WTC11 (cell line): Measurements from ENCODE around the gene DNM3. TPM values are rescaled to one million over a fixed set of nuclear protein-coding genes. Genes with fewer than 3 reads are reported as not detected.

Experiments
- ATAC-seq: fragments of 200-7000 bp; cut with Tn5 transposase; 2 replicates; pipeline ENCODE4 v1.10.0; 2021; ENCODE audit warnings: mild to moderate bottlenecking, moderate library complexity
- CTCF ChIA-PET: fragments of 300-600 bp; sonication (Branson Sonifier 250); formaldehyde crosslinking; loops from one replicate; lab custom pipeline; 2021; ENCODE audit warnings: antibody characterized with exemption; lab: Charles Lee
- POLR2A ChIA-PET: fragments of 350-600 bp; sonication (Branson Sonifier 250); formaldehyde crosslinking; loops from one replicate; lab custom pipeline; 2021; ENCODE audit warnings: antibody characterized with exemption; lab: Charles Lee
- DNase-seq: peaks from one replicate; pipeline ENCODE4 v3.0.0; 2021; ENCODE audit warnings: low spot score
- H3K27ac Mint-ChIP-seq: 2 replicates; pipeline ENCODE4 v1.8.0; 2021; ENCODE audit warnings: mixed read lengths
- H3K27me3 Mint-ChIP-seq: 2 replicates; pipeline ENCODE4 v1.8.0; 2021; ENCODE audit warnings: low read depth, mild to moderate bottlenecking, moderate library complexity, mixed read lengths
- H3K36me3 Mint-ChIP-seq: 2 replicates; pipeline ENCODE4 v1.8.0; 2021; ENCODE audit warnings: mixed read lengths
- H3K4me1 Mint-ChIP-seq: 2 replicates; pipeline ENCODE4 v1.8.0; 2022; ENCODE audit warnings: mixed read lengths
- H3K4me3 Mint-ChIP-seq: 2 replicates; pipeline ENCODE4 v1.8.0; 2021; ENCODE audit warnings: mild to moderate bottlenecking, moderate library complexity, mixed read lengths
- H3K9me3 Mint-ChIP-seq: 2 replicates; pipeline ENCODE4 v1.8.0; 2021; ENCODE audit warnings: mixed read lengths
- CBFB ChIP-seq: sonication (generic); formaldehyde crosslinking; IDR thresholded peaks from 2 replicates; pipeline ENCODE4 v1.8.1; 2022; ENCODE audit warnings: mild to moderate bottlenecking, low read depth, missing genetic modification reagents
- CTCF ChIP-seq: fragments of 200-600 bp; IDR thresholded peaks from 2 replicates; pipeline ENCODE4 v1.8.0; 2022; ENCODE audit warnings: antibody characterized with exemption
- E2F4 ChIP-seq: sonication (generic); formaldehyde crosslinking; IDR thresholded peaks from 2 replicates; pipeline ENCODE4 v1.8.1; 2022; ENCODE audit warnings: low read depth, mild to moderate bottlenecking, moderate library complexity, missing genetic modification reagents, borderline replicate concordance
- ERG ChIP-seq: fragments of 250-450 bp; sonication (Bioruptor Pico); IDR thresholded peaks from 2 replicates; pipeline ENCODE4 v1.8.0; 2021; ENCODE audit warnings: mild to moderate bottlenecking
- IRF2 ChIP-seq: sonication (generic); formaldehyde crosslinking; IDR thresholded peaks from 2 replicates; pipeline ENCODE4 v1.8.0; 2022; ENCODE audit warnings: low read depth, missing genetic modification reagents, borderline replicate concordance
- MXD4 ChIP-seq: fragments of 250-450 bp; sonication (Bioruptor Pico); IDR thresholded peaks from 2 replicates; pipeline ENCODE4 v1.8.0; 2021; ENCODE audit warnings: mild to moderate bottlenecking, moderate library complexity, borderline replicate concordance
- MYBL2 ChIP-seq: sonication (generic); formaldehyde crosslinking; IDR thresholded peaks from 2 replicates; pipeline ENCODE4 v1.8.1; 2023; ENCODE audit warnings: mild to moderate bottlenecking, moderate library complexity, missing genetic modification reagents
- NFATC4 ChIP-seq: fragments of 250-450 bp; sonication (Bioruptor Pico); IDR thresholded peaks from 2 replicates; pipeline ENCODE4 v1.9.0; 2021; ENCODE audit warnings: mild to moderate bottlenecking
- NFYB ChIP-seq: sonication (generic); formaldehyde crosslinking; conservative IDR thresholded peaks from 2 replicates; pipeline ENCODE4 v1.8.0; 2022; ENCODE audit warnings: low read depth, missing genetic modification reagents
- OVOL2 ChIP-seq: fragments of 250-450 bp; sonication (Bioruptor Pico); IDR thresholded peaks from 2 replicates; pipeline ENCODE4 v1.9.0; 2021; ENCODE audit warnings: mild to moderate bottlenecking, borderline replicate concordance
- SMAD3 ChIP-seq: sonication (generic); formaldehyde crosslinking; IDR thresholded peaks from 2 replicates; pipeline ENCODE4 v1.8.0; 2022; ENCODE audit warnings: missing genetic modification reagents, mild to moderate bottlenecking, borderline replicate concordance
- STAT6 ChIP-seq: sonication (generic); formaldehyde crosslinking; conservative IDR thresholded peaks from 2 replicates; pipeline ENCODE4 v1.8.1; 2023; ENCODE audit warnings: mild to moderate bottlenecking, low read depth, missing genetic modification reagents, moderate library complexity
- USF1 ChIP-seq: sonication (generic); formaldehyde crosslinking; IDR thresholded peaks from 2 replicates; pipeline ENCODE4 v1.8.0; 2022; ENCODE audit warnings: mild to moderate bottlenecking, missing genetic modification reagents
- ZNF416 ChIP-seq: fragments of 250-450 bp; sonication (Bioruptor Pico); IDR thresholded peaks from 2 replicates; pipeline ENCODE4 v1.9.0; 2021; ENCODE audit warnings: mild to moderate bottlenecking, inconsistent platforms
- total RNA-seq: library from RNA; stranded (reverse); gene quantifications from 3 replicates; pipeline ENCODE4 v1.2.3, GENCODE V29; 2021
- TF ChIP-seq, protein P1 (sequence below): fragments of 250-450 bp; sonication (Bioruptor Pico); IDR thresholded peaks from 2 replicates; pipeline ENCODE4 v2.1.2; 2022; ENCODE audit warnings: mild to moderate bottlenecking, moderate library complexity
- TF ChIP-seq, protein P2 (sequence below): sonication (generic); formaldehyde crosslinking; IDR thresholded peaks from 2 replicates; pipeline ENCODE4 v1.8.0; 2022; ENCODE audit warnings: mild to moderate bottlenecking, missing genetic modification reagents
- TF ChIP-seq, protein P3 (sequence below): sonication (generic); formaldehyde crosslinking; IDR thresholded peaks from 2 replicates; pipeline ENCODE4 v1.8.1; 2023; ENCODE audit warnings: mild to moderate bottlenecking, moderate library complexity, missing genetic modification reagents

Gene DNM3
- total RNA-seq, 1 experiment from 2014 or later, result 1.9 TPM

DNA sequence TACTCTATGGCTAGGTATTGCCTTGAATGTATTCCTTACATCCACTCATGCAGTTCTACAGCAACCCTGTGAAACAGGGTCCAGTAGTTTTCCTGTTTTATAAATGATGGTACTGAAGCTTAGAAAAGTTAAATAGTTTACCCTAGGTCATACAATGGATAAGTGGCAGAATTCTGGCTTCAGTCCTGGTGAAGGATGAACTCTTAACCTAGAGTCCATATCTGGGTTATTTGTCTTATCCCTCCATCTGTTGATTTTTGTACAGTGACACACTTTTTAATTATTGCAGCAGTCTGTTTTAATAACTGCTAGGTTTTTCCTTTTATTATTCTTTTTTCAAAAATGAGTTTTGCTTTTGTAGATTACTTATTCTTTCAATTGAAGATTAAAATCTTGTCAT lies 263.9 kb downstream of the DNM3 start:
- no peak for DNase-seq
- H3K27me3 Mint-ChIP-seq, result no peaks in the 10 kb centered on the region
- H3K4me3 Mint-ChIP-seq, result no peak overlapping the region
- no peak overlapping the region for H3K27ac Mint-ChIP-seq
- no peak for TF ChIP-seq NFYB
- no peak for TF ChIP-seq E2F4 (CRISPR knock-in tag)
- no peak for TF ChIP-seq STAT6 (CRISPR knock-in tag)
- no peak for TF ChIP-seq NFATC4
- no peak for TF ChIP-seq ERG
- TF ChIP-seq USF1 (CRISPR knock-in tag), result no peak
- TF ChIP-seq, all 79 proteins: peak for 0
- ChIA-PET CTCF (no interaction called here), POLR2A (no interaction called here)
- H3K4me1 Mint-ChIP-seq, result no peaks in the 10 kb centered on the region
- H3K36me3 Mint-ChIP-seq, result no peaks in the 10 kb centered on the region
- ATAC-seq, result no peak
- H3K9me3 Mint-ChIP-seq, result peaks cover 7% of the 10 kb centered on the region

DNA sequence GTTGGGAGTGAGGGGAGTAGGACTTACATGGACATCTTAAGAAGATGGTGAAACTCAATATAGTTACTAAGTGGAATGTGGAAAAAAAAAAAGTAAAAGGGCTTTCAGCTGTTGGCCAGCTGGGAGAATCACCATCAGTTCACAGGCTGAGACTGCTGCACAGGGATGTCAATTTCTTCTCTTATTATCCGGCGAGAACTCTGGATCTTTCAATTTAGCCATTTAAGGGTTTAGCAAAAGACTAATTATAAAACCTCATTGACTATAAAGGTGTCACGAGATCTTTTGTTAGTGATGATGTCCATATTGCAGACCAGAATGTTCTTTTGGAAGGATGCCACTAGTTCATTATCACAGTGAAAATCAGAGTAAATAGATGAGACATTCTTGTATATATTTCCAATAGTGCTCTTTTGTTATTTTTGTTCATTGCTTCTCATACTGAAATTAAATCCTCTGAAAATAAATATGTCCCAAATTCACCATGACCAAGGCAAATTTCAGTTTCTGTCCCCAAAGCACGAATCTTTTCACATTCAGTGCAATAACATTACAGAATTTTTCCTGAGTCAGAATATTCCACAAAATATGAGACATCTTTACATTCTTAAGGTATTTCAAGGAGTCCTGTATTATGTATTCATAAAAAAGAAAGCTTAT lies 266.1 kb downstream of the DNM3 start:
- H3K36me3 Mint-ChIP-seq, result no peaks in the 10 kb centered on the region
- ChIA-PET POLR2A (no interaction called here), CTCF (interaction anchor here (1.0 to 1.5 kb wide), 3 partner anchors 18 to 292 kb away, joined by 3 to 4 read pairs (median 3); no protein-coding TSS in a partner anchor)
- H3K27ac Mint-ChIP-seq, result no peak overlapping the region
- no peaks in the 10 kb centered on the region for H3K9me3 Mint-ChIP-seq
- DNase-seq (no peak), ATAC-seq (no peak)
- no peaks in the 10 kb centered on the region for H3K27me3 Mint-ChIP-seq
- no peak overlapping the region for H3K4me3 Mint-ChIP-seq
- no peaks in the 10 kb centered on the region for H3K4me1 Mint-ChIP-seq
- no peak for TF ChIP-seq IRF2 (CRISPR knock-in tag)
- no peak for TF ChIP-seq MYBL2
- no peak for TF ChIP-seq CBFB (CRISPR knock-in tag)
- no peak for TF ChIP-seq SMAD3 (CRISPR knock-in tag)
- no peak for TF ChIP-seq ZNF416 (CRISPR knock-in tag)
- no peak for TF ChIP-seq OVOL2 (CRISPR knock-in tag)
- TF ChIP-seq, protein P1, sequence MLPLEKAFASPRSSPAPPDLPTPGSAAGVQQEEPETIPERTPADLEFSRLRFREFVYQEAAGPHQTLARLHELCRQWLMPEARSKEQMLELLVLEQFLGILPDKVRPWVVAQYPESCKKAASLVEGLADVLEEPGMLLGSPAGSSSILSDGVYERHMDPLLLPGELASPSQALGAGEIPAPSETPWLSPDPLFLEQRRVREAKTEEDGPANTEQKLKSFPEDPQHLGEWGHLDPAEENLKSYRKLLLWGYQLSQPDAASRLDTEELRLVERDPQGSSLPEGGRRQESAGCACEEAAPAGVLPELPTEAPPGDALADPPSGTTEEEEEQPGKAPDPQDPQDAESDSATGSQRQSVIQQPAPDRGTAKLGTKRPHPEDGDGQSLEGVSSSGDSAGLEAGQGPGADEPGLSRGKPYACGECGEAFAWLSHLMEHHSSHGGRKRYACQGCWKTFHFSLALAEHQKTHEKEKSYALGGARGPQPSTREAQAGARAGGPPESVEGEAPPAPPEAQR (CRISPR knock-in tag), result no peak
- no peak for TF ChIP-seq USF1 (CRISPR knock-in tag)
- TF ChIP-seq, protein P2, sequence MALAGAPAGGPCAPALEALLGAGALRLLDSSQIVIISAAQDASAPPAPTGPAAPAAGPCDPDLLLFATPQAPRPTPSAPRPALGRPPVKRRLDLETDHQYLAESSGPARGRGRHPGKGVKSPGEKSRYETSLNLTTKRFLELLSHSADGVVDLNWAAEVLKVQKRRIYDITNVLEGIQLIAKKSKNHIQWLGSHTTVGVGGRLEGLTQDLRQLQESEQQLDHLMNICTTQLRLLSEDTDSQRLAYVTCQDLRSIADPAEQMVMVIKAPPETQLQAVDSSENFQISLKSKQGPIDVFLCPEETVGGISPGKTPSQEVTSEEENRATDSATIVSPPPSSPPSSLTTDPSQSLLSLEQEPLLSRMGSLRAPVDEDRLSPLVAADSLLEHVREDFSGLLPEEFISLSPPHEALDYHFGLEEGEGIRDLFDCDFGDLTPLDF (CRISPR knock-in tag), result no peak
- TF ChIP-seq, protein P3, sequence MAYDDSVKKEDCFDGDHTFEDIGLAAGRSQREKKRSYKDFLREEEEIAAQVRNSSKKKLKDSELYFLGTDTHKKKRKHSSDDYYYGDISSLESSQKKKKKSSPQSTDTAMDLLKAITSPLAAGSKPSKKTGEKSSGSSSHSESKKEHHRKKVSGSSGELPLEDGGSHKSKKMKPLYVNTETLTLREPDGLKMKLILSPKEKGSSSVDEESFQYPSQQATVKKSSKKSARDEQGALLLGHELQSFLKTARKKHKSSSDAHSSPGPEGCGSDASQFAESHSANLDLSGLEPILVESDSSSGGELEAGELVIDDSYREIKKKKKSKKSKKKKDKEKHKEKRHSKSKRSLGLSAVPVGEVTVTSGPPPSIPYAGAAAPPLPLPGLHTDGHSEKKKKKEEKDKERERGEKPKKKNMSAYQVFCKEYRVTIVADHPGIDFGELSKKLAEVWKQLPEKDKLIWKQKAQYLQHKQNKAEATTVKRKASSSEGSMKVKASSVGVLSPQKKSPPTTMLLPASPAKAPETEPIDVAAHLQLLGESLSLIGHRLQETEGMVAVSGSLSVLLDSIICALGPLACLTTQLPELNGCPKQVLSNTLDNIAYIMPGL, result no peak
- TF ChIP-seq STAT6 (CRISPR knock-in tag), result no peak
- no peak for TF ChIP-seq MXD4 (CRISPR knock-in tag)
- no peak for TF ChIP-seq CTCF
